ENCODE data around the gene GREM2. TPM values are rescaled to one million over a fixed set of nuclear protein-coding genes. Genes with fewer than 3 reads are reported as not detected.

GREM2 gene
- total RNA-seq, 1 experiment from 2014 or later = not detected

- DNase-seq (no peak), ATAC-seq (no peak)
- ChIA-PET CTCF (interaction anchor here (0.6 kb wide), 1 partner anchor 424 kb away, joined by 3 read pairs; no protein-coding TSS in a partner anchor), POLR2A (ENCODE audit: unreplicated experiment) (no interaction called here)
- Histone ChIP-seq H3F3A (ENCODE audit: low read length, unreplicated experiment) (no peaks in the 10 kb centered on the region), H4K20me1 (ENCODE audit: low read length) (no peaks in the 10 kb centered on the region), H3K9ac (ENCODE audit: low read length) (no peak overlapping the region), H3K27me3 (ENCODE audit: low read length) (peaks cover 65% of the 10 kb centered on the region), H3K27ac (ENCODE audit: low read length) (no peak overlapping the region), H3K36me3 (ENCODE audit: low read depth, low read length) (no peaks in the 10 kb centered on the region), H3K4me2 (ENCODE audit: low read length) (no peak overlapping the region), H3K9me2 (replicated peaks; ENCODE audit: low read length) (no peaks in the 10 kb centered on the region), H3K4me1 (ENCODE audit: insufficient read depth, low read length) (peaks cover 10% of the 10 kb centered on the region; the same call in 1 of the 2 replicates), H2AFZ (ENCODE audit: low read length) (no peak overlapping the region), H3K79me2 (ENCODE audit: low read length) (no peaks in the 10 kb centered on the region), H3K9me3 (ENCODE audit: low read length) (no peaks in the 10 kb centered on the region), H3K4me3 (ENCODE audit: low read length) (no peak overlapping the region)
- no TSS peak for BruUV-seq (replicated peaks)
- intact Hi-C loops (cut with micrococcal nuclease) = loop anchor here (5.0 kb wide), 1 partner anchor 77 kb away; no protein-coding TSS in a partner anchor
- TF ChIP-seq EZH2 (IDR thresholded peaks at IDR 0.05; ENCODE audit: low read length, unreplicated experiment) (no peak), CTCF (conservative IDR thresholded peaks at IDR 0.05; ENCODE audit: low read depth, low read length) (no peak), EZH2phosphoT487 (IDR thresholded peaks at IDR 0.05; ENCODE audit: borderline replicate concordance, low read length) (0 out of 2 replicates have a peak, but pooled peaks have one; percentile 27)
Observed at GRCh38 chr1:240610636-240611035, 1.3 kb downstream of the GREM2 start.

GRCh38 chr1:240609527-240610060 is 2.4 kb downstream of the GREM2 start:
- H3K9ac ChIP-seq (ENCODE audit: low read length) = no peak overlapping the region
- H3F3A ChIP-seq (ENCODE audit: low read length, unreplicated experiment) = no peaks in the 10 kb centered on the region
- ChIA-PET CTCF (no interaction called here), POLR2A (ENCODE audit: unreplicated experiment) (no interaction called here)
- no peak overlapping the region for H3K27ac ChIP-seq (ENCODE audit: low read length)
- TF ChIP-seq EZH2 (IDR thresholded peaks at IDR 0.05; ENCODE audit: low read length, unreplicated experiment) = no peak
- TF ChIP-seq CTCF (conservative IDR thresholded peaks at IDR 0.05; ENCODE audit: low read depth, low read length) = no peak
- TF ChIP-seq EZH2phosphoT487 (IDR thresholded peaks at IDR 0.05; ENCODE audit: borderline replicate concordance, low read length) = no peak
- H4K20me1 ChIP-seq (ENCODE audit: low read length) = no peaks in the 10 kb centered on the region
- H3K79me2 ChIP-seq (ENCODE audit: low read length) = no peaks in the 10 kb centered on the region
- no peaks in the 10 kb centered on the region for H3K9me3 ChIP-seq (ENCODE audit: low read length)
- intact Hi-C loops (cut with micrococcal nuclease) = loop anchor here (2.0 to 5.0 kb wide), 2 partner anchors 78 to 583 kb away; no protein-coding TSS in a partner anchor
- H3K9me2 ChIP-seq (replicated peaks; ENCODE audit: low read length) = no peaks in the 10 kb centered on the region
- BruUV-seq (replicated peaks) = no TSS peak
- no peak overlapping the region for H3K4me3 ChIP-seq (ENCODE audit: low read length)
- no peaks in the 10 kb centered on the region for H3K36me3 ChIP-seq (ENCODE audit: low read depth, low read length)
- DNase-seq (no peak), ATAC-seq (no peak)
- H2AFZ ChIP-seq (ENCODE audit: low read length) = no peak overlapping the region
- H3K4me2 ChIP-seq (ENCODE audit: low read length) = no peak overlapping the region
- H3K27me3 ChIP-seq (ENCODE audit: low read length) = peaks cover 58% of the 10 kb centered on the region
- H3K4me1 ChIP-seq (ENCODE audit: insufficient read depth, low read length) = peaks cover 10% of the 10 kb centered on the region; the same call in 1 of the 2 replicates

GRCh38 chr1:240608707-240609106 is 3.2 kb downstream of the GREM2 start:
- H3K4me1 ChIP-seq (ENCODE audit: insufficient read depth, low read length) = peaks cover 10% of the 10 kb centered on the region; the same call in 1 of the 2 replicates
- H3K4me3 ChIP-seq (ENCODE audit: low read length) = no peak overlapping the region
- H3K79me2 ChIP-seq (ENCODE audit: low read length) = no peaks in the 10 kb centered on the region
- TF ChIP-seq EZH2phosphoT487 (IDR thresholded peaks at IDR 0.05; ENCODE audit: borderline replicate concordance, low read length) = no peak
- no peak for TF ChIP-seq EZH2 (IDR thresholded peaks at IDR 0.05; ENCODE audit: low read length, unreplicated experiment)
- TF ChIP-seq CTCF (conservative IDR thresholded peaks at IDR 0.05; ENCODE audit: low read depth, low read length) = peak; percentile 82
- BruUV-seq (replicated peaks) = no TSS peak
- H4K20me1 ChIP-seq (ENCODE audit: low read length) = no peaks in the 10 kb centered on the region
- H3K27ac ChIP-seq (ENCODE audit: low read length) = no peak overlapping the region
- no peaks in the 10 kb centered on the region for H3K9me2 ChIP-seq (replicated peaks; ENCODE audit: low read length)
- DNase-seq (peak; percentile 64), ATAC-seq (peak; percentile 57)
- no peaks in the 10 kb centered on the region for H3K9me3 ChIP-seq (ENCODE audit: low read length)
- peaks cover 49% of the 10 kb centered on the region for H3K27me3 ChIP-seq (ENCODE audit: low read length)
- no peak overlapping the region for H3K9ac ChIP-seq (ENCODE audit: low read length)
- POLR2A ChIA-PET (ENCODE audit: unreplicated experiment) = no interaction called here
- CTCF ChIA-PET = no interaction called here
- H3K4me2 ChIP-seq (ENCODE audit: low read length) = no peak overlapping the region
- no peaks in the 10 kb centered on the region for H3F3A ChIP-seq (ENCODE audit: low read length, unreplicated experiment)
- intact Hi-C loops (cut with micrococcal nuclease) = loop anchor here (2.0 kb wide), 1 partner anchor 582 kb away; no protein-coding TSS in a partner anchor
- H3K36me3 ChIP-seq (ENCODE audit: low read depth, low read length) = no peaks in the 10 kb centered on the region
- no peak overlapping the region for H2AFZ ChIP-seq (ENCODE audit: low read length)
